NCI-H446 treated with DMSO at 0.1 percent for 48 hours (cell line): Measurements from ENCODE around the gene CCDC157.
A peak's percentile ranks its signal among the peaks of the same experiment; 100 is the strongest.

Source experiments
- DNase-seq: peaks from one replicate; lab custom pipeline; 2025; lab: John Stamatoyannopoulos, UW

Gene CCDC157

DNA sequence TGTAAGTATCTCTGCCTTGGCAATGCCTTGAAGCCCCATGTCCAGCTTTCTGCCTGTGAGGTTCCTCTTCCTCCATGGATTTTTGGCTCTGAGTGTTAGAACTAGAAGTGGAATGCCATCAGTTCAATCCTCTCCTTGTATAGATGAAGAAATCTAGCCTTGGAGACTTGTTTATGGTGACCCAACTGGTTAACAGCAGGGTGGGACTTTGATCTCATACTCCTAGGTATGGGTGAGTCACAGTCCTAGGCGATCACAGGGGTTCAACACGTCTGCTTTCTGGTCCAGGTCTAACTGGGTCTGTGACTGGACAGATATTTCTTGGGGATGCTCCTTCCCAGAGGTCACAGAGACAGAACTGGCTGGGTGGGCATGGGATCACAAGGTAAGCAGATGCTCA lies 59.6 kb downstream of the CCDC157 start:
- DNase-seq = no peak

DNA sequence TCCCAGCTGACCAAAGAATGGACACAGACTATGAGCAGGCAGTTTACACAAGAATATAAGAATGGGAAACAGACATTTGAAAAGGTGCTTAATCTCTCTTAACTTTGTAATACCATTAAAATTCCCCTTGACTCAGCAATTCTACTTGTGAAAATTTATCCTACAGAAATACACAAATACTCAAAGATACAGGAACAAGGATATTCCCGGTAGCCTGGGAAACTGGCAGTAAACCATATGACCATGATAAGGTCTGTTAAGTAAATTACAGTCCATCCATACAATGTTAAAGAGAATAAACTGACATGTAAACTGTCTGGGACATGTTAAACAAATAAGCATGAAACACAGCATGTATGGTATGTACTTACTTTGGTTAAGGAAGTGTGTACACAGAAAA lies 60.0 kb downstream of the CCDC157 start:
- no peak for DNase-seq

DNA sequence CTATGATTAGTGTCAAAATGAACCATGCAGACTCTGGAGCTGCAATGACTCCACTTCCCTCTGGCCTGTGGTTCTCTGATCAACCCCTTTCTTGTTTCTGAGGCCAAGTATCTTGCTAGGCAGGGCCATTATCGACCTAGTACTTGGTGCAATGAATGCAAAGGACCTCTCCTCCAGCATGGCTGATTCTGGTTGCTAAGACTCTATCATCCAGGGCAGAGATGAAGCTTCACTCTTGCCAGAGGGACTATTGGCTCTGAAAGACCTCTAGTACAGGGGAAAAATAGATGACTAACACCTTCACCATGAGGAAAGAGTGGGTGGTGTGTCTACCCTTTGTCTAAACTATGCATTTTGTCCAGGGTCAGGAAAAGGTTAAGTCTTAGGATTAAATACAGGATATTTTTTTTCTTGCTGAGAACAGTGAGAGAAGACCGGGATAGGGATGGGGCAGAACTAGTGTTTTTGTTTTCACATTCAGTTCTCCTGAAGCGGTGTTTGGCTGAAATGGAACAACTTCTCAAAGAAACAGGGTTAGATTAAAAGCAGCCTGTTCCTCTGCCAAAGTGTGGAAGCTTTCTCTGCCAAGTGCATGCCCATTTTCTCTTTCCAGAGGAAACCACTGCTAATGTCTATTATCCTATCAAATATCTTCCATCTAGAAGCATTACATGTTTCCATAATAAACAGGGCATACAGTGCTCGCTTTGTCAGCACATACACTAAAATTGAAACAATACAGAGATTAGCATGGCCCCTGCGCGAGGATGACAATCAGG lies 63.7 kb downstream of the CCDC157 start:
- DNase-seq = no peak

DNA sequence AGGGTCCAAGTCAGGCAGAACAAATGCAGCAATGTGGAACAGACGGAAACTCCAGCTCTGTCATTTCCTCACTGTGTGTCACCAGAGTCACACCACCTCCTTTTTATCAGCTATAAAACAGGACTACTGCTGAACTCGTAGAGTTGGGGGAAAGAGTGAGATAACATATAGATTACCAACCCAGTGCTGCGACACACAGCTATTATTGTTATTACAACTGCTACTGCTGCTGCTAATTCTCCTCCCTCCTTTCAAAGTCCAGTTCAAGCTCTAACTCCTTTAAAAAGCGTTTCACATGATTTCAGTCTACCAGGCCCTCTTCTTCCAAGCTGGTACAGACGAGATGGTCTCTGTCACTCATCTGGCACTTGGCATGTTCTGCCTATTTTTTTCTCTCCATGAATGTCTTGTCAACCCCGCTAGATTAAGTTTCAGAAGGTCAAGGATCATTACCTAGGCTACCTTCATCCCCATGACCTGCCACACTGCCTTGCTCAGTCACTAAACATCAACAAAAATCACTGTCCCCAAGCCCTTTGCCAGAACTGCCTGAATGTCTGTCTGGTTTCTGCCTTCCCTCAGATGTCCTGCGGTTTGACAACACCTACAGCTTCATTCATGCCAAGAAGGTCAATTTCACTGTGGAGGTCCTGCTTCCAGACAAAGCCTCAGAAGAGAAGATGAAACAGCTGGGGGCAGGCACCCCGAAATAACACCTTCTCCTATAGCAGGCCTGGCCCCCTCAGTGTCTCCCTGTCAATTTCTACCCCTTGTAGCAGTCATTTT lies 65.1 kb downstream of the CCDC157 start:
- DNase-seq = no peak

DNA sequence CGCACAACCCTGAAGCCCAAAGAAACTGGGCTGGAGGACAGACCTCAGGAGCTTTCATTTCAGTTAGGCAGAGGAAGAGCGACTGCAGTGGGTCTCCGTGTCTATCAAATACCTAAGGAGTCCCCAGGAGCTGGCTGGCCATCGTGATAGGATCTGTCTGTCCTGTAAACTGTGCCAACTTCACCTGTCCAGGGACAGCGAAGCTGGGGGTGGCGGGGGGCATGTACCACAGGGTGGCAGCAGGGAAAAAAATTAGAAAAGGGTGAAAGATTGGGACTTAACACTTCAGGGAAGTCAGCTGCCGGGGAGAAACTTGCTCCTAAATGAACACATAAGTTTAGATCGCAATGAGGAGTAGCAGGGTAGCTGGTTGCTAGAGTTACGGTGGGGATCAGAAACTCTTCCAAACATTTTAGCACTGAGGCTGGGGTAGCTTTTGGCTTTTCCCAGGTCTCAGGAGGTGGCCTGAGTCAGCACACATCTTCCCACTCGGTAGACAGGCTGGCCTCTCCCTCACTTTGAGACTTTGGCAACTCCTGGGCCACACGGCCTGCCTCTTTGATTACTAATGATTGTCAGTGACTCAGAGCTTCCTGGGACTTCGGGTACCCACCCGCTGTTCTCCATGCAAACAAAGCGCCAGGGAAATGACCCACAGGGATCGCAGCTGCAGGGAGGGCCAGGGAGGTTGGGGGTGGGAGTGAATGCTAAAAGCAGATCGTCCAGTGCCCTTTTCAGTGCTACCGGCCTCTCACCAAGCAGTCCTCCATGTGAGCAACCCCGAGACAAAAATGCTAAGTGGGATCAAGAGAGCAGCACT lies 65.9 kb downstream of the CCDC157 start:
- peak; percentile 56 for DNase-seq

DNA sequence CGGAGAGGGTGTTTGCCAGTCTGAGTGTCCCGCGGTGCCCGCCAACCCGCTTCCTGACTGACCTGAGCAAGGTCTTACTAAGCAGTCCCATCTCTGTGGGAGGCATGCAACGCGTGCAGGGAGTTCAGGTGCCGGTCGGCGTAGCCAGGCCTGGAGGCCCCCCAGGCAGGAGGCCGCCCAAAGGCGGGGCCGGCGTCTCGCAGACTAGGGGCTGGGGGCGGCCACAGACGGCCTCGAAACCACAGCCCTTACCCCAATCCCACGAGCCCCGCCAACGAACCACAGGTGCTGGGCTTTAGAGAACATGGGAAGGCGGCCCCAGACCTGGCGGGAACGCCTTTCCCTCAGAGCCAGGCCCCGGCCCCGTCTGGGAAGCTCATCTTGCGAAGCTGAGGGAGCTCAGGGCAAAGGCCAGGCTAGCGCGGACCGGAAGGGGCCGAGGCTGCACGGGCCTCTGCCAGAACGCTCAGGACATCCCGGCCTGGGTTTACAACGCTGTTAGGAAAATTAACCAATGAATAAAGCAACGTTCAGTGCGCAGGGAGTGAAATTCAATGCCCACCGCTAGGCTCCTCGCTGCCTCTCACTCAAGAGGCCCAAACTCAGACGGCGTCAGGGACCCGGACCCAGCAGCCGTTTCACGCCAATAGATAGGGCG lies 66.6 kb downstream of the CCDC157 start:
- no peak for DNase-seq

DNA sequence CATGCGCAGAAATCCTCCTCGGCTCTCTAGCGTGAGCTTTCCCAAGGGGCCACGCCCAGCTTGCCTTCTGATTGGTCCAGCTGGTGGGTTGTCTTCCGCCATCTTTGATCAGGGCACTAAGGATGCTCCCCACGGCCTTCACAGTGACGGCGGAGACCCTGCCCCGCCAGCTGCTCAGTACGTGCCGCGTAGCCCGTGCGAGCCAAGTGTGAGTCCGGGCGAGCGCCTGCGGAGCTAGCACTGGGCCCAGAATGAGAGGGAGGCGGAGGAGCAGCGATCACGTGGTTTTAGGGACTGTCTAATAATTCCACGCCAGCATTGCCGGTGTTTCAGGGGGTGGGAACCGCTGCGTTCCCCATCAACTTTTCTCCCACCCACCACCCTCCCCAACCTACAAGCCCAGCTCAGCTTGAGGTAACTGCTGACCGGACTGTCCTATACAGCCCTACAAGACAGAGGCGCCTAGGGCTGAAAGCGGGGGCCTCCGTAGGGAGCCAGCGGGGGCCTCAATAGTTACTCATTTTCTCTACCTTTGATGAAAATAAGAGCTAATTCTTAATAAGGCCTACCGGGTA lies 67.2 kb downstream of the CCDC157 start:
- DNase-seq = peak; percentile 100

DNA sequence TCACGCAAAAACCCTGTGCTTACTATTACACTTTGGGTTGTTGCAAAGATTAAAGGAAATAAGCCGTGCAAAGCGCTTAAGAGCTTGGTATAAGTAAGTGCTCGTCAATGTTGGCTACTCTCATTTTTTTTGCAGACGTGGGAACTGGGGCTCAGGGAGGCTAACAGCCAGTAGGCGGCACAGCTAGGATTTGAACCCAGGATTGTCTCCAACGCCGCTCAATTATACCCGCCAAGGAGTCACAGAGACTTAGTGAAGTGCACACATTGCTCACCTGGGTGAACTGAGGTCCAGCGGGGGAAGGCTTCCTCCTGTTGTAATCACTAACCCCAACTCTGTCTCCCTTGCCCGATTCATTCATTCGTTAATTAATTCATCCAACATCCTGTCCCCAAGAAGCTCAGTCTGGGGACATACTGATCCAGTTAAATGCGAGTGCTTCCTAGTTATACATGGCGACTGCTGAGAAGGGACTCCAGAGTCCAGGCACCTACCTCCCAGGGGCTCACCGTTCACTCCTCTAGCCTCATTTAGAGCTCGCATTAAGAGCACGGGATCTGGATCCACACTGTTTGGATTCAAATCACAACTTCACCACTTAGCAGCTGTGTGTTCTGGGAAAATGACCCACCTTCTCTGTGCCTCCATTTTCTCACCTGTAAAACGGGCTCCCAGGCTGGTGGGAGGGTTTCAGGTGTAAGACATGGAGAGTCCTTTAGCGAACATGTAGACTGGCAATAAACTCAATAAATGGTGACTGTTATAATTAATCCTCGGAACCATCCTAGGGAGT lies 67.9 kb downstream of the CCDC157 start:
- no peak for DNase-seq

DNA sequence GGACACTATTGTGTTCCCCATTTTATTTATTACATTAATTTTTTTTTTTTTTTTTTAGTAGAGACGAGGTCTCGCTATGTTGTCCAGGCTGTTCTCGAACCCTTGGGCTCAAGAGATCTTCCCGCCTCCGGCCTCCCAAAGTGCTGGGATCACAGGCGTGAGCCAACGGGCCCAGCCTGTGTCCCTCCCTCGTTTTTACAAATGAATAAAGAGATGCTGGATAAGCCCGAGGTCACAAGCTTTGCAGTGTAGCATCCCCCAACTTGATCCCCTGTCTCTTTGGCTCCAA lies 68.5 kb downstream of the CCDC157 start:
- DNase-seq = no peak

DNA sequence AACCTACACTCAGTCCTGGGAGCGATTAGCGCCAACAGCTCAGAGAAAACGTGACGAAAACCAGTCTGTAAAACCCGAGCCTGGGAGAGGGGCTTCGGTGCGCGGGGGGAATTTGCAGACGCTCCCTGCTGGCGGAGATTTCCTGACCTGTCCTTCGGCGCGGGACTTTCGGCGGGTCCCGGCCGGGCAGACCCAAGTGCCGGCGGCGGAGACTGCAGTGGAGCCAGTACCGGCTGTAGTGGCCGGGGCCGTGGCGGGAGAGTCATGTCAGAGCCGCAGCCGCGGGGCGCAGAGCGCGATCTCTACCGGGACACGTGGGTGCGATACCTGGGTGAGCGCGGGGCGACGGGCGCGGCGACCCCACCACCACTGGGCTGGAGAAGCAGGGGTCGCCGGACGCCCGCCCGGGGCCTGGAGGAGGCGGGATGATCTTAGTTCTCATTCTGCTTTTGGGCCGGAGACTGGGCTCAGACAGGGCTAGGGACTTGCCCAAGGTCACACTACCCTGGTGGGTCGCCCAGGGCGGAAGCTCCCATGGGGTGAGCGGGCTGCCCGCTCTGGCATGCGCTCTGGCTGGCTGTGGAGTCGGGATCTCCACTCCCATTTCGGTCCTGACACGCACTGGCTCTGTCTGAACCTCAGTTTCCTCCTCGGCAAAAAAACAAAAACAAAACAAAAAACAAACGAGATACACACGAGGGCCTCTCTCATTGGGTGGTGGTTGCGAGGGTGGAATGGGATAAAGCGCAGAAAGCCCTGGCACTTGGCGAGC lies 69.0 kb downstream of the CCDC157 start, which contains the start of gene MTFP1:
MTFP1 (plus strand) TSS at position 153 of the 772 bp plus-strand sequence; CDS start at position 265, 112 bp downstream.
- peak; percentile 77 for DNase-seq
